Fibroblast of lung (primary cell): ENCODE results near the gene FBXO30.

Experiments used
- CTCF ChIP-seq, 2 donors: IDR thresholded peaks in 1 of 2; conservative IDR thresholded peaks in 1 of 2; 1 replicate in 1 of 2; 2 replicates in 1 of 2; pipeline ENCODE4 v1.5.1; 2011 to 2012; ENCODE audit warnings: low read length in 2 of 2, control low read depth in 1 of 2, inconsistent platforms in 1 of 2, low read depth in 1 of 2, mild to moderate bottlenecking in 1 of 2
- EZH2 ChIP-seq: IDR thresholded peaks from 2 replicates; pipeline ENCODE4 v1.5.1; 2012; ENCODE audit warnings: low read length, control low read depth, mild to moderate bottlenecking; ENCODE audit errors: missing control alignments

GRCh38 chr6:145836772-145837171 is 22.2 kb upstream of the FBXO30 start:
- TF ChIP-seq CTCF (conservative IDR thresholded peaks at IDR 0.05 in 1 of 2, IDR thresholded peaks at IDR 0.05 in 1 of 2; ENCODE audit: low read depth in 1 of 2, low read length in 2 of 2) (no peak), EZH2 (no peak)
